Nephron (organoid): ENCODE measurements around the gene GNS.

ENCODE experiments used
- H3K27ac Mint-ChIP-seq, 3 experiments: 2 replicates each; pipeline ENCODE4 v1.8.0; 2020; ENCODE audit warnings: mixed read lengths in 3 of 3, mild to moderate bottlenecking in 2 of 3, moderate library complexity in 1 of 3
- H3K27me3 Mint-ChIP-seq: 2 replicates; pipeline ENCODE4 v1.8.0; 2021; ENCODE audit warnings: low read depth, mild to moderate bottlenecking, moderate library complexity, mixed read lengths
- H3K36me3 Mint-ChIP-seq: 2 replicates; pipeline ENCODE4 v1.8.0; 2020; ENCODE audit warnings: low read depth, mixed read lengths
- H3K4me1 Mint-ChIP-seq: 2 replicates; pipeline ENCODE4 v1.8.0; 2020; ENCODE audit warnings: mixed read lengths
- H3K4me3 Mint-ChIP-seq, 3 experiments: 2 replicates each; pipeline ENCODE4 v1.8.0; 2020; ENCODE audit warnings: mild to moderate bottlenecking in 3 of 3, mixed read lengths in 3 of 3, moderate library complexity in 2 of 3
- H3K9me3 Mint-ChIP-seq: 2 replicates; pipeline ENCODE4 v1.8.0; 2020; ENCODE audit warnings: mixed read lengths
- CTCF ChIP-seq, 3 experiments: fragments of 200-600 bp; sonication (generic); IDR thresholded peaks; one replicate each; pipeline ENCODE4 v1.5.0; 2021; ENCODE audit warnings: antibody characterized with exemption in 3 of 3; ENCODE audit not compliant: unreplicated experiment in 3 of 3

Gene GNS

GRCh38 chr12:64678248-64678647 is 81.0 kb downstream of the GNS start:
- TF ChIP-seq CTCF (IDR thresholded peaks at IDR 0.05; ENCODE audit: unreplicated experiment in 3 of 3), result no peak
- Mint-ChIP-seq H3K4me3 (no peak overlapping the region), H3K27ac (no peak overlapping the region), H3K9me3 (no peaks in the 10 kb centered on the region), H3K4me1 (peaks cover 54% of the 10 kb centered on the region), H3K36me3 (no peaks in the 10 kb centered on the region), H3K27me3 (peaks cover 8% of the 10 kb centered on the region)

GRCh38 chr12:64675795-64676194 is 83.4 kb downstream of the GNS start:
- H3K9me3 Mint-ChIP-seq, result no peaks in the 10 kb centered on the region
- H3K27me3 Mint-ChIP-seq, result peaks cover 13% of the 10 kb centered on the region
- H3K36me3 Mint-ChIP-seq, result no peaks in the 10 kb centered on the region
- TF ChIP-seq CTCF (IDR thresholded peaks at IDR 0.05; ENCODE audit: unreplicated experiment in 3 of 3), result no peak
- no peak overlapping the region for H3K4me3 Mint-ChIP-seq
- H3K27ac Mint-ChIP-seq, result peak overlapping the region in 1 of 3 experiments; percentile 31
- H3K4me1 Mint-ChIP-seq, result peaks cover 54% of the 10 kb centered on the region

GRCh38 chr12:64674367-64674922 is 84.8 kb downstream of the GNS start:
- H3K27me3 Mint-ChIP-seq, result peaks cover 12% of the 10 kb centered on the region

GRCh38 chr12:64673490-64674169 is 85.6 kb downstream of the GNS start:
- Mint-ChIP-seq H3K4me3 (no peak overlapping the region), H3K27me3 (peaks cover 10% of the 10 kb centered on the region), H3K9me3 (no peaks in the 10 kb centered on the region), H3K36me3 (no peaks in the 10 kb centered on the region), H3K27ac (peak overlapping the region; percentile 71 to 80 (median 77)), H3K4me1 (peaks cover 65% of the 10 kb centered on the region)
- no peak for TF ChIP-seq CTCF (IDR thresholded peaks at IDR 0.05; ENCODE audit: unreplicated experiment in 3 of 3)

More at GRCh38 chr12:64674367-64674922, 84.8 kb downstream of the GNS start:
- TF ChIP-seq CTCF (IDR thresholded peaks at IDR 0.05; ENCODE audit: unreplicated experiment in 3 of 3), result no peak
- H3K4me1 Mint-ChIP-seq, result peaks cover 59% of the 10 kb centered on the region
- no peaks in the 10 kb centered on the region for H3K36me3 Mint-ChIP-seq
- H3K4me3 Mint-ChIP-seq, result no peak overlapping the region
- no peaks in the 10 kb centered on the region for H3K9me3 Mint-ChIP-seq
- peak overlapping the region in 2 of 3 experiments; percentile 71 to 77 for H3K27ac Mint-ChIP-seq

GRCh38 chr12:64672925-64673409 is 86.2 kb downstream of the GNS start:
- peaks cover 67% of the 10 kb centered on the region for H3K4me1 Mint-ChIP-seq
- no peaks in the 10 kb centered on the region for H3K36me3 Mint-ChIP-seq
- peak overlapping the region; percentile 71 to 80 (median 77) for H3K27ac Mint-ChIP-seq
- peak overlapping the region in 2 of 3 experiments; percentile 10 to 42 for H3K4me3 Mint-ChIP-seq
- TF ChIP-seq CTCF (IDR thresholded peaks at IDR 0.05; ENCODE audit: unreplicated experiment in 3 of 3), result no peak
- H3K27me3 Mint-ChIP-seq, result peaks cover 10% of the 10 kb centered on the region
- H3K9me3 Mint-ChIP-seq, result no peaks in the 10 kb centered on the region
